Activated B cell treated with CpG ODN at 0.5 μM for 24 hours (primary cell): ENCODE results near the gene FOS. TPM values are rescaled to one million over a fixed set of nuclear protein-coding genes. Genes with fewer than 3 reads are reported as not detected.
"Not testable (repeated sequence)": the region's sequence is repeated elsewhere in the genome, so short reads cannot be mapped to it uniquely, and the experiment has no call there.

Experiments used
- ATAC-seq: fragments of 200-7000 bp; cut with Tn5 transposase; one replicate; pipeline ENCODE4 v1.10.0; 2021; ENCODE audit warnings: low read depth, mild to moderate bottlenecking, moderate library complexity
- CTCF ChIA-PET: fragments of 350-600 bp; sonication (Branson Sonifier 250); formaldehyde crosslinking; loops from one replicate; lab custom pipeline; 2021; ENCODE audit warnings: antibody characterized with exemption; lab: Charles Lee
- POLR2A ChIA-PET: fragments of 350-600 bp; sonication (Branson Sonifier 250); formaldehyde crosslinking; loops from one replicate; lab custom pipeline; 2021; ENCODE audit warnings: antibody characterized with exemption; lab: Charles Lee
- DNase-seq: peaks from one replicate; pipeline ENCODE4 v3.0.0; 2022
- H3K27ac Mint-ChIP-seq: one replicate; pipeline ENCODE4 v1.8.0; 2020; ENCODE audit warnings: mixed read lengths
- H3K27me3 Mint-ChIP-seq: one replicate; pipeline ENCODE4 v1.8.0; 2021; ENCODE audit warnings: mixed read lengths
- H3K36me3 Mint-ChIP-seq: one replicate; pipeline ENCODE4 v1.8.0; 2021; ENCODE audit warnings: low read depth, mixed read lengths
- H3K4me1 Mint-ChIP-seq: one replicate; pipeline ENCODE4 v1.8.0; 2021; ENCODE audit warnings: mixed read lengths
- H3K4me3 Mint-ChIP-seq: one replicate; pipeline ENCODE4 v1.8.0; 2020; ENCODE audit warnings: mild to moderate bottlenecking, mixed read lengths
- H3K9me3 Mint-ChIP-seq: one replicate; pipeline ENCODE4 v1.8.0; 2020; ENCODE audit warnings: mixed read lengths
- CTCF ChIP-seq: fragments of 200-600 bp; IDR thresholded peaks from one replicate; pipeline ENCODE4 v1.8.0; 2022; ENCODE audit warnings: antibody characterized with exemption, mild to moderate bottlenecking
- intact Hi-C: fragments of 100-400 bp; cut with micrococcal nuclease; formaldehyde crosslinking; loops from one replicate; pipeline ENCODE4 v1.15.1; 2024
- total RNA-seq: library from RNA; stranded (reverse); gene quantifications from 2 replicates; pipeline ENCODE4 v1.2.3, GENCODE V29; 2022

FOS gene
- total RNA-seq, 1 donor from 2014 or later = 37.8 TPM

DNA sequence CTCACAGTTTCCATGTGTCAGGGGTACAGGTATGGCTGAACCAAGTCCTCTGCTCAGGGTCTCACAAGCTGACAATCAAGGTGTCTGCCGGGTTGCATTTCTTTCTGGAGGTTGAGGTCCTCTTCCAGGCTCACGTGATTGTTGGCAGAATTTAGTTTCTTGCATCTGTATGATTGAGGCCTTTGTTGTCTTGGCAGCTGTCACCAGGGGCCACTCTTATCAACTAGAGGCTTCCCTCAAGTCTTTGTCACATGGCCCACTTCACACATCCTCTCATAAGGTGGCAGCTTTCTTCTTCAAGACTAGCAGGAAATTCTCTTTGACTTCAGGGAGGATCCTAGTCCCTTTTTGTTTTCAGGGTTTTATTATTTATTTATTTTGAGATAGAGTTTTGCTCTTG is 46.0 kb upstream of the FOS start:
- TF ChIP-seq CTCF = no peak
- no peaks in the 10 kb centered on the region for H3K36me3 Mint-ChIP-seq
- POLR2A ChIA-PET = no interaction called here
- no peak overlapping the region for H3K27ac Mint-ChIP-seq
- H3K27me3 Mint-ChIP-seq = no peaks in the 10 kb centered on the region
- no peaks in the 10 kb centered on the region for H3K9me3 Mint-ChIP-seq
- CTCF ChIA-PET = no interaction called here
- intact Hi-C loops = no loop called here
- peaks cover 33% of the 10 kb centered on the region for H3K4me1 Mint-ChIP-seq
- H3K4me3 Mint-ChIP-seq = no peak overlapping the region
- ATAC-seq (no peak), DNase-seq (no peak)

DNA sequence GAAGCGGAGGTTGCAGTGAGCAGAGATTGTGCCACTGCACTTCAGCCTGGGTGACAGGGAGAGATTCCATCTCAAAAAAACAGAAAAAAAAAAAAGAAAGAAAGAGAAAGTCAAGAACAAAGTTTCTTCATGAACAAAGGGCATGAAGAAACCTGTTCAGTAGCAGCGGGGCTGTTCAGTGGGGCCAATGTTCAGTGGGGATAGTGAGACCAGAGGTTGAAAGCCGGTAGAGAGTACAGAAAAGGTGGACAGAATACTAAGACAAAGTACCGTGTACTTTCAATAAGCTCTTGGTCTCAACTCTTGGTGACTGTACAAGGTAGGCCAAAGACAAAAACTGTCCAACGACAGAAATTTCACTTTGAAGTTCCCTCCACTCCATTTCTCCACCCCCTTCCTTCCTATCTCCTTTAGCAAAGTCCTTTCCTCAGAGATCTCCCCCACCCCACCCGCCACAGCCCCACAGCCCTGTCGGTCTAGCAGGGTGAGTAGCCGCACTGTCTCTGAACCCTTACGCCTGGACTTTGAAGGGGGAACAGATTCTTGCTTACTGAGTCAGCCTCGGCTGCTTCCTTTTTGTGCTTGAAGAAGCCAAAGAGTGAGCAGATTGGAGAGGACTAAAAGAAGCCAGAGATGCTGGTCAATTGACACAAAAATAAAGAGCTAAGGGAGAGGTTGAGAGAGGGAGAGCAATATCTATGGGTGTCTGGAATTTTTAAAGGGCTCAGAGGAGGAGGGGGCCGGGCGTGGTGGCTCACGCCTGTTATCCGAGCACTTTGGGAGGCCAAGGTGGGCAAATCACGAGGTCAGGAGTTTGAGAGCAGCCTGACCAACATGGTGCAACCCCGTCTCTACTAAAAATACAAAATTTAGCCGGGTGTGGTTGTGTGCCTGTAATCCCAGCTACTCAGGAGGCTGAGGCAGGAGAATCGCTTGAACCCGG is 44.2 kb upstream of the FOS start:
- DNase-seq = no peak
- TF ChIP-seq CTCF = no peak
- ChIA-PET CTCF (no interaction called here), POLR2A (no interaction called here)
- Mint-ChIP-seq H3K36me3 (no peaks in the 10 kb centered on the region), H3K4me3 (no peak overlapping the region), H3K27ac (no peak overlapping the region), H3K9me3 (no peaks in the 10 kb centered on the region), H3K4me1 (peaks cover 20% of the 10 kb centered on the region), H3K27me3 (no peaks in the 10 kb centered on the region)
- no peak for ATAC-seq
- intact Hi-C loops = loop anchor here (5.0 kb wide), 1 partner anchor 37 kb away; no protein-coding TSS in a partner anchor

- CTCF ChIA-PET, H3K4me3 Mint-ChIP-seq, H3K27me3 Mint-ChIP-seq, DNase-seq, H3K27ac Mint-ChIP-seq, POLR2A ChIA-PET, H3K36me3 Mint-ChIP-seq, H3K9me3 Mint-ChIP-seq, ATAC-seq: not testable (repeated sequence)
- intact Hi-C loops = loop anchor here (5.0 kb wide), 1 partner anchor 38 kb away; no protein-coding TSS in a partner anchor
- H3K4me1 Mint-ChIP-seq = peaks cover 12% of the 10 kb centered on the region
These were observed 43.4 kb upstream of the FOS start for GRCh38 chr14:75235198-75235597.

DNA sequence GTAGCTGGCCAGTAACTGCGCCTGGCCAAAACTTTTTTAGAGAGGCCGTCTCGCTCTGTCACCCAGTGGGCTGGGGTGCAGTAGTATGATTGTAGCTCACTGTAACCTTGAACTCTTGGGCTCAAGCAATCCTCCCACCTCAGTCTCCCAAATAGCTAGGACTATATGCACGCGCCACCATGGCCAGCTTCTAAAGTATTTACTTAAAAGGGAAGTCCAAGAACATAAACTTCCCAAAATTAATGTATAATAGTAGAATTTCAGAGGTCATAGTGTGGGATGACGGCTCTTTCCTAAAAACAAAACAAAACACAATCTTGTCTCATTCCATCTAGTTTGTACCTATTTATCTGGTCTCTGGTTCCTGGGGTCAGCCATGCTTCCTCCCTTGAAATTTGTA is 42.2 kb upstream of the FOS start:
- Mint-ChIP-seq H3K27me3 (no peaks in the 10 kb centered on the region), H3K27ac (no peak overlapping the region), H3K36me3 (no peaks in the 10 kb centered on the region), H3K4me1 (no peaks in the 10 kb centered on the region), H3K9me3 (no peaks in the 10 kb centered on the region), H3K4me3 (no peak overlapping the region)
- ATAC-seq (no peak), DNase-seq (no peak)
- no peak for TF ChIP-seq CTCF
- ChIA-PET POLR2A (no interaction called here), CTCF (no interaction called here)
- intact Hi-C loops = loop anchor here (5.0 kb wide), 1 partner anchor 39 kb away; no protein-coding TSS in a partner anchor

GRCh38 chr14:75236901-75237419 is 41.7 kb upstream of the FOS start:
- Mint-ChIP-seq H3K27me3 (no peaks in the 10 kb centered on the region), H3K9me3 (no peaks in the 10 kb centered on the region), H3K4me3 (no peak overlapping the region), H3K27ac (no peak overlapping the region), H3K36me3 (no peaks in the 10 kb centered on the region), H3K4me1 (no peaks in the 10 kb centered on the region)
- DNase-seq (no peak), ATAC-seq (no peak)
- POLR2A ChIA-PET = no interaction called here
- CTCF ChIA-PET = no interaction called here
- no peak for TF ChIP-seq CTCF
- intact Hi-C loops = loop anchor here (5.0 kb wide), 1 partner anchor 40 kb away; no protein-coding TSS in a partner anchor
